ENCODE results near the gene CPB2.
A peak's percentile ranks its signal among the peaks of the same experiment; 100 is the strongest.

CPB2 gene

GRCh38 chr13:46104868-46105267 is at the start of gene CPB2:
TSS of gene CPB2 (minus strand) at chr13:46105033. CDS start at chr13:46105009, 24 bp downstream.
- no peak for FAIRE-seq

GRCh38 chr13:46154136-46154801 is 49.4 kb upstream of the CPB2 start:
- peak; percentile 14 for FAIRE-seq

- FAIRE-seq = no peak
These were observed 47.9 kb upstream of the CPB2 start for GRCh38 chr13:46152627-46153328.

GRCh38 chr13:46150134-46150693 is 45.4 kb upstream of the CPB2 start:
- FAIRE-seq = no peak

- no peak for FAIRE-seq
These were observed 44.7 kb upstream of the CPB2 start for GRCh38 chr13:46149272-46150133.

- no peak for FAIRE-seq
These were observed 42.1 kb upstream of the CPB2 start for GRCh38 chr13:46146898-46147297.

- no peak for FAIRE-seq
These were observed 41.1 kb upstream of the CPB2 start for GRCh38 chr13:46145950-46146349.

DNA sequence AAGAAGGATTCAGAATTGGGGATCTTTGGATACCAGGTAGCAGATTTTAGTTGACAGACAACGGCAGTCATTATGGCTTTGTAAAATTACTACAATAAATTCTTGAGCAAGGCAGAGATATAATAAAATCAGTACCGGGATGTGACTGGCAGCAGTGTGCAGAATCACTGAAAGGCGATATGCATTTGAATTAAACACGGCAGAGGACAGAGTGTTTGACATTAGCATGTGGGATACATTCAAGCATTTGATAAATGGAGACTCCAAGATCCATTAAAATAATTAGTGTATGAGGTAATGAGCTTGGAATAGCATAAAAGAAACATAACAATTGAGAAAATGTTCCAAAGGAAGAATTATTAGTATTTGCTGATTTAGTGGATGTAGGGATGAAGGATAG is 40.3 kb upstream of the CPB2 start:
- FAIRE-seq = no peak

- FAIRE-seq = no peak
These were observed 38.4 kb upstream of the CPB2 start for GRCh38 chr13:46143184-46143701.

DNA sequence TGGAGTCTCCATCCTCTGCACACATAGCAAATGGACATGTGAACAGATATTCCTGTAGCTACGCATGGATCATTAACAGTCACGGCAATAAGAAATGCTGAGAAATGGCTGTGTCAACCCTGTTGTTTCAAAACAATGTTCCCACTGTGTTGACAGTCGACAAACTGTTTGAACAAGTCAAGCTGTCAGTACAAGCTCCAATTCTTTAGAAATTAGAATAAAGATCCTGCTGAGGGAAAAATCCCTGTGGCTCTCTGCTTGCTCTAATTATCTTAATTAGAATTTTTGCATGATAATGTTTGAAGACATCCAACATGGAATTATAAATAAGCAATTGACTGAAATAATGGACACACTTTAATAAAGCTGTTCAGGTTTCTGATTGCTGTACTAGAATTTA is 37.9 kb upstream of the CPB2 start:
- no peak for FAIRE-seq

- FAIRE-seq = no peak
These were observed 35.2 kb upstream of the CPB2 start for GRCh38 chr13:46140044-46140443.

DNA sequence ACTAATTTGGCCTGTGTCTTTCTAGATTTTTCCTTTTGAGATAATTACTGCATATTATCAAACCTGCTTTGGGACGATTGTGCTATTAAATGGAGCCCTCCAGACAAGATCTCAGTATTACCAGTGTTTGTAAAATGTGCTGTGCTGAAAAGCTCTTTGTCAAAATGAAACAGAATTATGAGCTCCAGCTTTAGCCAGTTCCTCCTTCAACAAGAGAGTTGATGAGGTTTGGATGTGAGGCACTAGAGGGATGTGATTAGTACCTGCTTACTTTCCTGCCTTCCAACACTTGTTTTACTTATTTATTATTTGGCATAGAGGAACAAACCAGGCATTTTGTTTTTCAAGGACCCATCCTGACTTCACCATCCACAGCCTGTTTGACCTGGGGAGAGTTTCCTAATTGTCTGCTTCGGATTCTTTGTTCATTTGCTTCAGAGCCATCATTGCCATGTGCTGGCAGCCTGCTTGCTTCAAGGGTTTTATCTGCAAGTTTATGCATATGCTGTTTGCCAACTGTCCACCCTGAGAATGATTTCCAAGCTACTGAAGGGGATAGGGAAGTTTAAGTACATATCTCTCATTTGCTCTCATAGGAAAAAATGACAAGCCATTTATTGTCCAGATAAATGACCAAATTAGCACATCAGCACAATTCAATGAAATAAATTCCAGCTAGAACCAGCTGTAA is 32.9 kb upstream of the CPB2 start:
- FAIRE-seq = no peak

DNA sequence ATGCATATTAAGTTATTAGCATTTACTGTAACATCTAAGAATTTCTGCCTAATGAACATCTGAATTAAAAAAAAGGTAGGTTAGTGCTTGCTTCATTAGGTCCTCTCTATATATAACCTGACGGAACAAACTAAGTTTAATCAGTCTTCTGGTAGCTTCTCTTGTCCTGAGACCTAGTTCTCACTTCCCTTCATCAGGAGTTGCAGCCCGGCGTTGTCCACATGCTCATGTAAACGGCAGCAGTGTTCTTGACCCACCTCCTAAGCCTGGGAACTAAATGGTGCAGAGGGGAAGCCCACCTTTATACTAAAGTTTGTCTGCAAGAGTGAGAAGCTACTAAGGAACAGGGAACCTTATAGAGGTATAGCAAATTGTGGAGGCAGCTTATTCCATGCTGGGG is 31.9 kb upstream of the CPB2 start:
- no peak for FAIRE-seq

DNA sequence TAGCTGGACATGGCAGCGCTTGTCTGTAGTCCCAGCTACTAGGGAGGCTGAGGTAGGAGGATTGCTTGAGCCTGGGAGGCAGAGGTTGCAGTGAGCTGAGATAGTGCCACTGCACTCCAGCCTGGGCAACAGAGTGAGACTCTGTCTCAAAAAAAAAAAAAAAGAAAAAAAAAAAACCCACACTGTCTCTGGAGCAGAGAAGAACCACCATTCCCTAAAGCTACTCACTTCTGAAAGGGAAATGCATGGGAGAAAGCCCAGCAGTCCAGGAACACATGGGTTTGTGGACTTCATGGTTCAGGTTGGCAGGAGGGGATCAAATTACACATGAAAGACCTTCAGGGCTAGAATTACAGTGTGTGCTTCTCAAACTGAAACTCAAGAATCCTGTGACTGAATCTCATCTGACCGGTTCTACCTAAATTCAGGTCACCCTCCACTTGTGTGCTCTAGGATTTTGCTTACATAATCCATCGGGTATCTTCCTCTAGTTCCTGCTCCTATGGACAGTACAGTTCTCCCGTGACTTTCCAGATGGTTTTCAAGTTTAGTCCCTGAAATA is 30.2 kb upstream of the CPB2 start:
- FAIRE-seq = no peak

DNA sequence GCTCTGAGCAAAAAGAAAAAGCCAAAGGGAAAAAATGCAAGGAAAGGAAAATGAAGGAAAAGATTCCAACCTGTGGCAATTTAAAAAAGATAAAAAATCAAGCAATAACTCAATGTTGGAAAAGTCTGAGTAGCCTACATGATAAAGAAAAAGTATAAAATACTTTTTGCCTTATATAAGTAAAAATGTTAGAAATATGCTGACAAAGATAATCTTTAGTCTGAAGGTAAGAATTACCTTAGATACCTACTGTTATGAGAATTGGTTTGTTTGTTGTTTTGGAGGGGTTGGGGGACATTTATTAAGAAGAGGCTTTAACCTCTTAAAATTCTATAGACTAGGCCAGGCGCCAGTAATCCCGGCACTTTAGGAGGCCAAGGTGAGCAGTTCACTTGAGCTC is 29.7 kb upstream of the CPB2 start:
- FAIRE-seq = no peak

DNA sequence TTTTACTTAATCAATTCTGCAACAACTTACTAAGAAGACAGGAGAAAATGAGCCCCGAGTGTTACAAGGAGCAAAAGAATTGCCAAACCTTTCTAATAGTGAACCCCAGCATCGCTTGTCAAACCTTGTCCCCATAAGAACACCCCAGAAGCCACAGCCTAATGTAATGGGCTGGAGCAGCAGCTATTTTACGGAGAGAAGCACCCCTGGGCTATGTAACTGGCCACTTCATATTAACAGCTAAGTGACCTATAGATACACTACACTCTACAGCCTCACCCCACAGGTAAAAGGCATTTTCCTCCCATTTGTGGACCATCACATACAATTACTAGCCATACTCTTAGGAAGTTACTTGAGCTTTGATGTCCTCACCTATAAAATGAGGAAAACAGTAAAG is 27.3 kb upstream of the CPB2 start:
- no peak for FAIRE-seq

DNA sequence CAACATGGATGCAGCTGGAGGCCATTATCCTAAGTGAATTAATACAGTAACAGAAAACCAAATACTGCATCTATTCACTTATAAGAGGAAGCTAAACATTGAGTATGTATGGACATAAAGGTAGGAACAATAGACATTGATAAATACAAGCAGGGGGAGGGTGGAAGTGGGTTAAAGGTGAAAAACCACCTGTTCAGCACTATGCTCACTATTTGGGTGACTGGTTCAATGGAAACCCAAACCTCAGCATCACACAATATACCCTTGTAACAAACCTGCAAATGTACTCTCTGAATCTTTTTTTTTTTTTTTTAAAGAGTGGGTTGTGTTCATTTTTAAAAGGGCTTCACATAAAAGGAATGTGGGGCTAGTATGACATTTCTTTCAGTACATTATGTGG is 26.9 kb upstream of the CPB2 start:
- no peak for FAIRE-seq

GRCh38 chr13:46129955-46130618 is 25.3 kb upstream of the CPB2 start:
- no peak for FAIRE-seq

DNA sequence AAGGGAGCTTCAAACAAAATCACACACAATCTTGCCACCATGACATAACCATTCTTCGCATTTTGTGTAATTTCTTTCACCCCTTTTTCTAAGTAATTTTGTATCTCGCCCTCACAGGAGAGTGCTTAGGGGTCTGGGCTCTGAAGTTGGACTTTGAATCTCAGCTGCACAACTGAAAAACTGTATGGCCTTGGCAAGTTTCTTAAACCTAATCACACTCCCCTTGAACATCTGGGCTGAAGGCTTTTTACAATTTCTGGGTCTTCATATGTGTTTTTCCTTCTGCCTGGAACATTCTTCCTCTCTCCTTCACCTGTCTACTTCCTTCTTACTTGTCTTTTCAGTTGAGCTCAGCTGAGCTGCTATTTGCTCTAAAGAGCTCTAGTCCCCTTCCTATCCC is 24.3 kb upstream of the CPB2 start:
- no peak for FAIRE-seq

GRCh38 chr13:46127358-46128023 is 22.7 kb upstream of the CPB2 start:
- FAIRE-seq = no peak
